C4-2B (cell line): ENCODE measurements around the gene USP53.

Experiments
- ZFX ChIP-seq: fragments of 450-650 bp; IDR thresholded peaks from 2 replicates; pipeline ENCODE4 v1.6.1; 2017
- TF ChIP-seq, protein P1 (sequence below): fragments of 450-650 bp; conservative IDR thresholded peaks from 2 replicates; pipeline ENCODE4 v1.5.1; 2017; ENCODE audit warnings: mild to moderate bottlenecking

DNA sequence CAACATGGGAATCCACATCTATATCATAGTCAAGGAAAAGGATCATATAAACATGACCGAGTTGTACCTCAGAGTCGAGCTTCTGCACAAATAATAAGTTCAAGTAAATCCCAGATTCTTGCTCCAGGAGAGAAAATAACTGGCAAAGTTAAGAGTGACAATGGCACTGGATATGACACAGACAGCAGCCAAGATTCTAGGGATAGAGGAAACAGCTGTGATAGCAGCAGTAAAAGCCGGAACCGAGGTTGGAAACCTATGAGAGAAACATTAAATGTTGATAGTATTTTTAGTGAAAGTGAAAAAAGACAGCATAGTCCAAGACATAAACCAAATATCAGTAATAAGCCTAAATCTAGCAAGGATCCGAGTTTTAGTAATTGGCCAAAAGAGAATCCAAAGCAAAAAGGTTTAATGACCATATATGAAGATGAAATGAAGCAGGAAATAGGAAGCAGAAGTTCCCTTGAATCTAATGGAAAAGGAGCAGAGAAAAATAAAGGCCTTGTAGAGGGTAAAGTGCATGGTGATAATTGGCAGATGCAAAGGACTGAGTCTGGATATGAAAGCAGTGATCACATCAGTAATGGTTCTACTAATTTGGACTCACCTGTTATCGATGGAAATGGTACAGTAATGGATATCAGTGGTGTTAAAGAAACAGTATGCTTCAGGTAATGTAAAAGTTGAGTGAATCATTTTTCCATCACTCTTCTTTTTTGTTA lies 59.0 kb downstream of the USP53 start:
- TF ChIP-seq, protein P1, sequence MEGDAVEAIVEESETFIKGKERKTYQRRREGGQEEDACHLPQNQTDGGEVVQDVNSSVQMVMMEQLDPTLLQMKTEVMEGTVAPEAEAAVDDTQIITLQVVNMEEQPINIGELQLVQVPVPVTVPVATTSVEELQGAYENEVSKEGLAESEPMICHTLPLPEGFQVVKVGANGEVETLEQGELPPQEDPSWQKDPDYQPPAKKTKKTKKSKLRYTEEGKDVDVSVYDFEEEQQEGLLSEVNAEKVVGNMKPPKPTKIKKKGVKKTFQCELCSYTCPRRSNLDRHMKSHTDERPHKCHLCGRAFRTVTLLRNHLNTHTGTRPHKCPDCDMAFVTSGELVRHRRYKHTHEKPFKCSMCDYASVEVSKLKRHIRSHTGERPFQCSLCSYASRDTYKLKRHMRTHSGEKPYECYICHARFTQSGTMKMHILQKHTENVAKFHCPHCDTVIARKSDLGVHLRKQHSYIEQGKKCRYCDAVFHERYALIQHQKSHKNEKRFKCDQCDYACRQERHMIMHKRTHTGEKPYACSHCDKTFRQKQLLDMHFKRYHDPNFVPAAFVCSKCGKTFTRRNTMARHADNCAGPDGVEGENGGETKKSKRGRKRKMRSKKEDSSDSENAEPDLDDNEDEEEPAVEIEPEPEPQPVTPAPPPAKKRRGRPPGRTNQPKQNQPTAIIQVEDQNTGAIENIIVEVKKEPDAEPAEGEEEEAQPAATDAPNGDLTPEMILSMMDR: no peak
- no peak for TF ChIP-seq ZFX
